ENCODE data around the gene NARS2.
"Not testable (repeated sequence)": the region's sequence is repeated elsewhere in the genome, so short reads cannot be mapped to it uniquely, and the experiment has no call there.

Gene NARS2

DNA sequence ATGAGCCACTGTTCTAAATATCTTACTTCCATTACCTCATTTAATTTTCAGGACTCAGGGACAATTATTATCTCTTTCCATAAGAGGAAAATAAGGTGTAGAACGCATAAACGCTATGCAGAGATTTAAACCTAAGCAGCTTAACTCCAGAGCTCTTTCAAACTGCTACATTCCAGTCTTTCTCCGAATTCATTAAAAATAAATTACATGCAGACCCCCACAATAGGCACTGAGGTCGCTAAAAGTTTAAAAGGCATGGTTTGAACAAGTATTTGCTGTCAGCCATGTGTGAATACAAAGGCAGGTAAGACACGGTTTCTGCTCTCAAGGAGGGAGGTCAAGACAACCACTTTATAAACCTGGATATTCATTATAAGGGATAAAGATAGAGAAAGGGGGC is 983 bp downstream of the NARS2 start:
- DNase-seq = no peak

- DNase-seq = no peak
Measured at GRCh38 chr11:78573271-78573670, 1.4 kb downstream of the NARS2 start.

GRCh38 chr11:78572394-78572793 is 2.3 kb downstream of the NARS2 start:
- DNase-seq = no peak

GRCh38 chr11:78570031-78570430 is 4.6 kb downstream of the NARS2 start:
- DNase-seq = no peak

GRCh38 chr11:78567209-78567608 is 7.5 kb downstream of the NARS2 start:
- no peak for DNase-seq

GRCh38 chr11:78564490-78565467 is 9.9 kb downstream of the NARS2 start:
- DNase-seq = peak; percentile 17

DNA sequence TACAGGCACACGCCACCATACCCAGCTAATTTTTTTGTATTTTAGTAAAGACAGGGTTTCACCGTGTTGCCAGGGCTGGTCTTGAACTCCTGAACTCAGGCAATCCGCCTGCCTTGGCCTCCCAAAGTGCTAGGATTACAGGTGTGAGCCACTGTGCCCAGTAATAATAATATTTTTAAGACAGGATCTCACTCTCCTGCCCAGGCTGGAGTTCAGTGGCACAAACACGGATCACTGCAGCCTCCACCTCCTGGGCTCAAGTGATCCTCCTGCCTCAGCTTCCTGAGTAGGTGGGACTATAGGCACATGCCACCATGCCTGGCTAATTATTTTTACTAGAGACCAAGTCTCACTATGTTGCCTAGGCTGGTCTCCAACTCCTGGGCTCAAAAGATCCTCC is 10.6 kb downstream of the NARS2 start:
- not testable (repeated sequence) for DNase-seq

DNA sequence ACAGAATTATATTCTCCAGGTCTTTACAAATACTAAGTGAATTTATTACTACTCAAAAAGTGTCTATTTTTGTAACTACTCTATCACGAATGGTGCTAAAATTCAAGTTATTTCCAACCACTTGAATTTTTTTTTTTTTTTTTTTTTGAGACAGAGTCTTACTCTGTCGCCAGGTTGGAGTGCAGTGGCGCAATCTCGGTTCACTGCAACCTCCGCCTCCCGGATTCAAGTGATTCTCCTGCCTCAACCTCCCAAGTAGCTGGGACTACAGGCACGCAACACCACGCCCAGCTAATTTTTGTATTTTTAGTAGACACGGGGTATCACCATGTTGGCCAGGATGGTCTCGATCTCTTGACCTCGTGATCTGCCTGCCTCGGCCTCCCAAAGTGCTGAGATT is 11.6 kb downstream of the NARS2 start:
- DNase-seq = not testable (repeated sequence)

DNA sequence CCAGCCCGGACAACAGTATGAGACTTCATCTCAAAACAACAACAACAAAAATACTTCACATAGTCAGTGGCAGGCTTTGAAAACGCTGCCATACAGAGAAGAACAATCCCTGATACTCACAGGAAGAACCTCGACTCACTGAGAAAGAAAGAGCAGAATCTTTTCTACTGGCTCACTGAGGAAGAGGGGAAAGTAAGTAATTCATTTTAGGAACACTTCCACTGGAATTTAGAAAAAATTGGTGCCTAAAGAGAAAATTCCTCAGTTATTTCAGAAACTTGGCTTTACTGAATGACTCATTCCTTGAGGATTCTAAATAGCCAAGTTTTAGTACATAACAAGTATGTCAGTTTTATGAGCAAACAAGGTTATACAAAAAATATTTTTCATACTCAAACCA is 12.3 kb downstream of the NARS2 start:
- DNase-seq = no peak

DNA sequence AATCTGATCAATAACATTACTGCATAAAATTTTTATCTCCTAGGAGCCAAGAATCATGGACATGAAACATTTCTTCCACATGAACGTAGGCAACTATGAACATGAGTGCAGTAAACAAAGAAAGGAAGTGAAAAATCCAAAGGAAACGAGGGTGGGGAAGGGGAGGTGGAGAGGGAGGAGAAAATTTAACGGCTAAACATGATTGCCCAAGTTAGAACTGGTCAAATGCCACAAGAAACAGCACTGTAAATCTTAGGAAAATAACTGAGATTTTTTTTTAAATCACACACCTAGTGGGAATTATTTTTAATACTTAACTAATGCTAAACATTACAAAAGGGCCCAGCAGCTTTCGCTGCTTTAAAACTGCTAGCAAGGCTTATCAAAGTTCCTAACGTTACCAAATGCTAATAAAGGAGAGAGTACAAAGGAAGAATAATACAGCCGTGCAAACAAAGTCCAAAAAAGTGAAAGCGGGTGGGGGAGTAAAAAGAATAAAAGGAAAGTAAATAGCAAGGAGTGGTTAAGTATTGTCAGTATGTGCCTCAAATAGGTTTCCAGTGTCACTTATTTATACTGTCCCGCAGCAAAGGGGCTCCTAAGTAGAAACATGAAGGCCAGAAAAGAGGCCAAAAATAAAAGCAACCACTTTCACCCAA is 13.7 kb downstream of the NARS2 start:
- no peak for DNase-seq

GRCh38 chr11:78560153-78560552 is 14.5 kb downstream of the NARS2 start:
- no peak for DNase-seq

- no peak for DNase-seq
Measured at GRCh38 chr11:78557236-78557635, 17.4 kb downstream of the NARS2 start.

GRCh38 chr11:78555592-78555991 is 19.1 kb downstream of the NARS2 start:
- no peak for DNase-seq

DNA sequence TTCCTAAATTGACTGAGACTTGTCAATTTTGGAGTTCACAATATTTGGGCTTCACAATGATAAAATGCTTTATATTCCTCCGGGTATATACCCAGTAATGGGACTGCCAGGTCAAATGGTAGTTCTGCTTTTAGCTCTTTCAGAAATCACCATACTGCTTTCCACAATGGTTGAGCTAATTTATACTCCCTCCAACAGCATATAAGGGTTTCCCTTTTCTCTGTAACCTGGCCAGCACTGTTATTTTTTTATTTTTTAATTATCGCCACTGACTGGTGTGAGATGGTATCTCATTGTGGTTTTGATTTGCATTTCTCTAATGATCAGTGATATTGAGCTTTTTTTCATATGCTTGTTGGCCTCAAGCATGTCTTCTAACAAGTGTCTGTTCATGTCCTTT is 21.8 kb downstream of the NARS2 start:
- no peak for DNase-seq

GRCh38 chr11:78552139-78552538 is 22.5 kb downstream of the NARS2 start:
- not testable (repeated sequence) for DNase-seq

DNA sequence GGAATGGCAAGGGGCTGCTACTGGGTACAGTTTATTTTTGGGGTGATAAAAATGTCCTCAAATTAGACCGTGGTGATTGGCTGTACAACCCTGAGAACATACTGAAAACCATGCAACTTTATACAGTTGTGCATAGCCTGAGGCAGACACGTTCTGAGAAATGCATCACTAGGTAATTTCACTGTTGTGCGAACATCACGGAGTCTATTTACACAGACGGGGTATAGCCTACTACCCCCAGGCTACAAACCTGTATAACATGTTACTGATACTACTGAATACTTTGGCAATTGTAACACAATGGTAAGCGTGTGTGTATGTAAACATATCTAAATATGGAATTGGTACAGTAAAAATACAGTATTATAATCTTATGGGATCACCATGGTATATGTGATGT is 23.6 kb downstream of the NARS2 start:
- no peak for DNase-seq

GRCh38 chr11:78549624-78550409 is 24.8 kb downstream of the NARS2 start:
- no peak for DNase-seq

- no peak for DNase-seq
Measured at GRCh38 chr11:78548911-78549590, 25.6 kb downstream of the NARS2 start.

DNA sequence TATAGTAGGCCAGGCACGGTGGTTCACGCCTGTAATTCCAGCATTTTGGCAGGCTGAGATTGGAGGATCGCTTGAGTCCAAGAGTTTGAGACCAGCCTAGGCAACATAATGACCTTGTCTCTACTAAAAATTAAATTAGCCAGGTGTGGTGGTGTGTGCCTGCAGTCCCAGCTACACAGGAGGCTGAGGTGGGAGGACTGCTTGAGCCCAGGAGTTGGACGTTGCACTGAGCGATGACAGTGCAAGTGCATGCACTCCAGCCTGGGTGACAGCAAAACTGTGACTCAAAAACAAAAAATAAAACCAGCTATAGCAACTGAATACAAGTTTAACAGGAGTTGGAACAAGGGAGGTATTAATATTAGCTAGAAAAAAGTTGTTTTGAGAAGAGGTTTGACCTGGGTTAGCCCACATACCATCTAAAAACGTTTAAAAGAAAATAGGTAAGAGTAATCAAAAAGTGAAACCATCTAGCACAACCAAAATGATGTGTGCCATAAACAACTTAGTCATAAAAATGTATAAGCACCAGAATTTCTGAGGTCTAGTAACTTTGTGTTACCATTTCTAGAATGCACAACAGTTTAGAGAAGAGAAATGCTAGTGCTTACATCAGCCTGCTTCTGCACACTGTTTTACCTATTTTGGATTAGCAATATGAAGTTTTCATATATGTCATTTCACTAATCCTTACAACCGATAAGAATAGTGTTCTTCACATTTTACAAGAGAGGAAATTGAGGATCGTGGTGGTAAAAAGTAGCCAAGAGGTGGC is 26.5 kb downstream of the NARS2 start:
- no peak for DNase-seq

- no peak for DNase-seq
Measured at GRCh38 chr11:78542007-78542406, 32.7 kb downstream of the NARS2 start.

DNA sequence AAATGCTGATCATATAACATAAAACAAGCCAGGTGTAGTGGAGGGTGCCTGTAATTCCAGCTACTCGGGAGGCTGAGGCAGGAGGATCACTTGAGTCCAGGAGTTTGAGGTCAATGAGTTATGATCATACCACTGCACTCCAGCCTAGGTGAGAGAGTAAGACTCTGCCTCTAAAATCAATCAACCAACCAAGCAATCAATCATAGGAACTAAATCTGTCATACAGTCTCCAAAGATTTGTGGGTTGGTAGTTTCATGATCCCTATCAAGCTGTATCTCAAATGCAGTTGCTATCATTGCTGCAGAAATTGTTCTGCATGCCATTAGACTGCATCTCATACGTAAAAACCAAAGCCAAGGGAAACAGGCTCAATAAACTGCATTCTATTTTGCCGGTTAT is 33.1 kb downstream of the NARS2 start:
- DNase-seq = no peak

GRCh38 chr11:78540256-78540655 is 34.4 kb downstream of the NARS2 start:
- no peak for DNase-seq
